RPMI8226 (cell line): ENCODE results near the gene FAAP20.

ENCODE experiments used
- DNase-seq: peaks from one replicate; pipeline ENCODE4 v3.0.0-alpha.2; 2015

Gene FAAP20

GRCh38 chr1:2194319-2194897 lies at the start of gene FAAP20:
Gene FAAP20, minus strand, starts transcription at chr1:2194772. Its CDS starts 23 bp downstream, at chr1:2194749.
- DNase-seq, result peak; percentile 79

- DNase-seq, result no peak
Observed at GRCh38 chr1:2242814-2243725, 48.5 kb upstream of the FAAP20 start.

GRCh38 chr1:2241820-2242219 lies 47.2 kb upstream of the FAAP20 start:
- no peak for DNase-seq

- DNase-seq, result no peak
Observed at GRCh38 chr1:2240270-2241156, 45.9 kb upstream of the FAAP20 start.

- no peak for DNase-seq
Observed at GRCh38 chr1:2239384-2239985, 44.9 kb upstream of the FAAP20 start.

- DNase-seq, result no peak
Observed at GRCh38 chr1:2239013-2239370, 44.4 kb upstream of the FAAP20 start.

- DNase-seq, result no peak
Observed at GRCh38 chr1:2238361-2239012, 43.9 kb upstream of the FAAP20 start.

GRCh38 chr1:2237773-2238172 lies 43.2 kb upstream of the FAAP20 start:
- no peak for DNase-seq

GRCh38 chr1:2236695-2237677 lies 42.4 kb upstream of the FAAP20 start:
- DNase-seq, result no peak

GRCh38 chr1:2235300-2235998 lies 40.9 kb upstream of the FAAP20 start:
- DNase-seq, result no peak

- DNase-seq, result no peak
Observed at GRCh38 chr1:2234762-2235113, 40.2 kb upstream of the FAAP20 start.

- DNase-seq, result no peak
Observed at GRCh38 chr1:2233997-2234761, 39.6 kb upstream of the FAAP20 start.

GRCh38 chr1:2233468-2233867 lies 38.9 kb upstream of the FAAP20 start:
- DNase-seq, result no peak

- DNase-seq, result no peak
Observed at GRCh38 chr1:2232916-2233438, 38.4 kb upstream of the FAAP20 start.

- no peak for DNase-seq
Observed at GRCh38 chr1:2232255-2232915, 37.8 kb upstream of the FAAP20 start.

GRCh38 chr1:2231532-2232254 lies 37.1 kb upstream of the FAAP20 start:
- no peak for DNase-seq

GRCh38 chr1:2230781-2231531 lies 36.4 kb upstream of the FAAP20 start:
- no peak for DNase-seq
